ENCODE results near the gene DBN1. TPM values are rescaled to one million over a fixed set of nuclear protein-coding genes. Genes with fewer than 3 reads are reported as not detected.

DBN1 gene
- total and polyA plus RNA-seq, 5 donors from 2014 or later: 0.13 to 2.3 TPM; not detected in 3

GRCh38 chr5:177409043-177409801 lies 64.2 kb downstream of the DBN1 start, which contains the start of gene F12:
Gene F12 (minus strand): TSS chr5:177409564. CDS start chr5:177409527, 37 bp downstream.
- Mint-ChIP-seq H3K36me3 (no peaks in the 10 kb centered on the region), H3K27me3 (peaks cover 8% of the 10 kb centered on the region), H3K4me1 (peaks cover 0 to 41% (median 24%) of the 10 kb centered on the region in 4 donors), H3K27ac (peak within 1 kb of the TSS in 2 of 3 donors; percentile 14 to 85), H3K4me3 (peak within 1 kb of the TSS in 1 of 4 donors; percentile 69), H3K9me3 (no peaks in the 10 kb centered on the region)
- H3K36me3 ChIP-seq (ENCODE audit: control insufficient read depth, insufficient read depth, low read length): no peaks in the 10 kb centered on the region
- DNase-seq: no peak
- peaks cover 29% of the 10 kb centered on the region for H3K4me1 ChIP-seq (ENCODE audit: control insufficient read depth, insufficient read depth, low read length, poor library complexity, severe bottlenecking)
- ATAC-seq (ENCODE audit: low read depth in 2 of 2): no peak
- no peak within 1 kb of the TSS for H3K4me3 ChIP-seq (ENCODE audit: low read depth, low read length)
- H3K27ac ChIP-seq (ENCODE audit: insufficient read depth, low read length, poor library complexity, severe bottlenecking): no peak within 1 kb of the TSS
- H3K27me3 ChIP-seq (ENCODE audit: control insufficient read depth, insufficient read depth, low read length): no peaks in the 10 kb centered on the region
- H3K9me3 ChIP-seq (ENCODE audit: control insufficient read depth in 2 of 2, low read length in 2 of 2): no peaks in the 10 kb centered on the region

Other genes starting within 250 kb of the DBN1 start
- 15.3 TPM for gene RAB24, start 169.9 kb downstream of the DBN1 start, total RNA-seq
- gene RAB24, start 169.9 kb downstream of the DBN1 start, polyA plus RNA-seq: 10 to 100 TPM in 2 of 4 donors, 1 to 10 TPM in 2; 5.1 to 12.8 (median 10.1) TPM
- 60.6 TPM for gene PRELID1, start 169.8 kb downstream of the DBN1 start, total RNA-seq
- 100 to 1,000 TPM; 185 to 210 (median 192) TPM for gene PRELID1, start 169.8 kb downstream of the DBN1 start, polyA plus RNA-seq
- gene MXD3, start 161.7 kb downstream of the DBN1 start, total RNA-seq: 8.7 TPM
- 1 to 10 TPM in 1 of 4 donors, under 1 TPM in 3; 0.36 to 2.8 (median 0.84) TPM for gene MXD3, start 161.7 kb downstream of the DBN1 start, polyA plus RNA-seq
- 77.9 TPM for gene LMAN2, start 122.0 kb downstream of the DBN1 start, total RNA-seq
- gene LMAN2, start 122.0 kb downstream of the DBN1 start, polyA plus RNA-seq: 100 to 1,000 TPM; 227 to 289 (median 240) TPM
- 93.3 TPM for gene RGS14, start 115.7 kb downstream of the DBN1 start, total RNA-seq
- gene RGS14, start 115.7 kb downstream of the DBN1 start, polyA plus RNA-seq: 10 to 100 TPM; 40.1 to 59.8 (median 52.7) TPM
- gene SLC34A1, start 89.2 kb downstream of the DBN1 start, total RNA-seq: 0.20 TPM
- gene SLC34A1, start 89.2 kb downstream of the DBN1 start, polyA plus RNA-seq: not detected
- gene PFN3, start 73.0 kb downstream of the DBN1 start, total RNA-seq: not detected
- gene PFN3, start 73.0 kb downstream of the DBN1 start, polyA plus RNA-seq: not detected
- 0.35 TPM for gene F12, start 64.1 kb downstream of the DBN1 start, total RNA-seq
- gene F12, start 64.1 kb downstream of the DBN1 start, polyA plus RNA-seq: under 1 TPM in 3 of 4 donors, not detected in 1; 0.16 to 0.94 (median 0.20) TPM
- gene GRK6, start 47.0 kb downstream of the DBN1 start, total RNA-seq: 228 TPM
- gene GRK6, start 47.0 kb downstream of the DBN1 start, polyA plus RNA-seq: 100 to 1,000 TPM in 2 of 4 donors, 10 to 100 TPM in 2; 79.2 to 127 (median 96.0) TPM
- 21.8 TPM for gene PRR7, start 26.8 kb downstream of the DBN1 start, total RNA-seq
- gene PRR7, start 26.8 kb downstream of the DBN1 start, polyA plus RNA-seq: 10 to 100 TPM; 10.2 to 17.0 (median 11.7) TPM
- 7.8 TPM for gene PDLIM7, start 24.0 kb upstream of the DBN1 start, total RNA-seq
- 1 to 10 TPM; 1.6 to 2.7 (median 2.5) TPM for gene PDLIM7, start 24.0 kb upstream of the DBN1 start, polyA plus RNA-seq
- gene DOK3, start 36.2 kb upstream of the DBN1 start, total RNA-seq: 1.5 TPM
- gene DOK3, start 36.2 kb upstream of the DBN1 start, polyA plus RNA-seq: under 1 TPM in 2 of 4 donors, not detected in 2; 0.13 to 0.17 TPM
- 73.2 TPM for gene DDX41, start 43.3 kb upstream of the DBN1 start, total RNA-seq
- gene DDX41, start 43.3 kb upstream of the DBN1 start, polyA plus RNA-seq: 10 to 100 TPM; 41.8 to 48.9 (median 46.0) TPM
- gene FAM193B, start 80.9 kb upstream of the DBN1 start, total RNA-seq: 179 TPM
- gene FAM193B, start 80.9 kb upstream of the DBN1 start, polyA plus RNA-seq: 1 to 10 TPM; 2.8 to 4.1 (median 3.5) TPM
- gene TMED9, start 118.6 kb upstream of the DBN1 start, total RNA-seq: 63.2 TPM
- gene TMED9, start 118.6 kb upstream of the DBN1 start, polyA plus RNA-seq: 100 to 1,000 TPM in 2 of 4 donors, 10 to 100 TPM in 2; 83.7 to 141 (median 108) TPM
- 24.2 TPM for gene B4GALT7, start 126.5 kb upstream of the DBN1 start, total RNA-seq
- 10 to 100 TPM; 18.3 to 19.5 (median 18.5) TPM for gene B4GALT7, start 126.5 kb upstream of the DBN1 start, polyA plus RNA-seq

Measured in CD4-positive, CD25-positive, alpha-beta regulatory T cell (primary cell).